Measurements from ENCODE around the gene CCNL1.
A peak's percentile ranks its signal among the peaks of the same experiment; 100 is the strongest.

The CCNL1 gene

DNA sequence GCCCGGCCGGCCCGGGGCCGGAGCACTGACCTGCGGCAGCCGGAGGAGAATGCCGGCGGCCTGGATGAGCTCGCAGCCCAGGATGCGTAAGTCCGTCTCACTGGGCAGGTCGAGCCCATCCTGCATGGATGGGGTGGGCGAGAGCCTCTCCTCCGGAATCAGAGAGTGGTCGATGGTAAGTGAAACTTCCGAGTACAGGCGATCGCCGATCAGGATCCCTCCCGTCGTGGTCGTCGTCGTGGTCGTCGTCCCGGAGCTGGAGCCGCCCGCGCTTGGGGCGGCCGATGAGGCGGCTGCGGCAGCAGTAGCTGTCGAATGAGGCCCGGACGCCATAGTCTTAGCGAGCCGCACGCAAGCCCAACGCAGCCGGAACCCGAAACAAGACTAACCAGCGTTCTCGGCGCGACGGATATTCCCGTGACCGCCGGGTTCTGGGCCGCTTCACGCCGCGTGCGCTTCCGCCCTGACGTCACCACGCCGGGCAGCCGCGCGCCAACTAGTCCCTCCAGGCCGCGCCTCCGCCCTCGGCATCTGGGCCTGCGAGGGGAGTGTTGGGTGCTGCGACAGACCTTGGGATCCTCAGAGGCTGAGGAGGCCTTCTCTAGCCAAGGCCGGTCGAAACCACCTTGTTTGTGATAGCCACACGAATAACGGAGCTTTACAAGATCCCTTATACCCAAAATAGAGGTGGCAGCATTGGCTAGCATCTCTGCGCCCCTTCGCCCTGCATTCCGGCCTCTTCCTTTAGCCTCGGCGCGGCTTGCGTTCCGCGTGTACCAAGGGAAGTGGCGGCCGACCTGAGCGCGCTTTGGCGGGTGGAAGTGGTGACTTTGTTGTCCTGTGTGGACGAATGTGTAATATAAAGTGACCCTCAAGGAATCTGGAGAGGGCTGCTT is at the start of gene CCNL1:
CCNL1 (minus strand) TSS at position 386 of the 896 bp plus-strand sequence; CDS start at position 333, 53 bp downstream.
- peak; percentile 94 for DNase-seq
- peak within 1 kb of the TSS; percentile 91 for H3K4me3 ChIP-seq (ENCODE audit: low read depth, low read length)
- TF ChIP-seq, protein P1, sequence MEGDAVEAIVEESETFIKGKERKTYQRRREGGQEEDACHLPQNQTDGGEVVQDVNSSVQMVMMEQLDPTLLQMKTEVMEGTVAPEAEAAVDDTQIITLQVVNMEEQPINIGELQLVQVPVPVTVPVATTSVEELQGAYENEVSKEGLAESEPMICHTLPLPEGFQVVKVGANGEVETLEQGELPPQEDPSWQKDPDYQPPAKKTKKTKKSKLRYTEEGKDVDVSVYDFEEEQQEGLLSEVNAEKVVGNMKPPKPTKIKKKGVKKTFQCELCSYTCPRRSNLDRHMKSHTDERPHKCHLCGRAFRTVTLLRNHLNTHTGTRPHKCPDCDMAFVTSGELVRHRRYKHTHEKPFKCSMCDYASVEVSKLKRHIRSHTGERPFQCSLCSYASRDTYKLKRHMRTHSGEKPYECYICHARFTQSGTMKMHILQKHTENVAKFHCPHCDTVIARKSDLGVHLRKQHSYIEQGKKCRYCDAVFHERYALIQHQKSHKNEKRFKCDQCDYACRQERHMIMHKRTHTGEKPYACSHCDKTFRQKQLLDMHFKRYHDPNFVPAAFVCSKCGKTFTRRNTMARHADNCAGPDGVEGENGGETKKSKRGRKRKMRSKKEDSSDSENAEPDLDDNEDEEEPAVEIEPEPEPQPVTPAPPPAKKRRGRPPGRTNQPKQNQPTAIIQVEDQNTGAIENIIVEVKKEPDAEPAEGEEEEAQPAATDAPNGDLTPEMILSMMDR (IDR thresholded peaks at IDR 0.05; ENCODE audit: low read depth, low read length, missing control alignments), result no peak
- no peaks in the 10 kb centered on the region for H3K27me3 ChIP-seq (replicated peaks)
- H3K36me3 ChIP-seq (replicated peaks), result peaks cover 36% of the 10 kb centered on the region
- in situ Hi-C loops (cut with HindIII; ENCODE audit: low pct_ligation_motif_present, low sequenced_read_pairs), result no loop called here
- peak within 1 kb of the TSS; percentile 99 for H3K27ac ChIP-seq

DNA sequence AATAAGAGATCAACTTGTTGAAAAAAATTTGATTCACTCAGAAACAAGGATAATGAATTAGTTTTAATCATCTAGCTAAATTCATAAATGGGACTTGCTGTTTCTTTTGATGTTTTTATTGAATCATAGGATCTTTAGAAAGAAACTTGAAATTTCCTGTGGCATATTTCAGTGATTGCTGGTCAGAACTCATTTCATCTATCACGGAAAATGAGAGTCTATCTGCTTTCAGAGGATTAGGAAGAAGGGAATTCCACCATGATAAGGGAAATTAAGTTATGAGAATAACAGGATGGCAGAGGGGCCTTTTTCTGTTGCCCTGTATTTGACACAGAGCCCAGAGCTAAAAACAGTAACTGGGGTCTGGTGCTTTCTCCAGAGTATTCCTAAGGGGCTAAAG is 44.9 kb upstream of the CCNL1 start:
- no peak overlapping the region for H3K27ac ChIP-seq
- H3K36me3 ChIP-seq (replicated peaks), result no peaks in the 10 kb centered on the region
- TF ChIP-seq, protein P1 (IDR thresholded peaks at IDR 0.05; ENCODE audit: low read depth, low read length, missing control alignments), result no peak
- no peaks in the 10 kb centered on the region for H3K27me3 ChIP-seq (replicated peaks)
- H3K4me3 ChIP-seq (ENCODE audit: low read depth, low read length), result no peak overlapping the region
- DNase-seq, result no peak
- in situ Hi-C loops (cut with HindIII; ENCODE audit: low pct_ligation_motif_present, low sequenced_read_pairs), result no loop called here

DNA sequence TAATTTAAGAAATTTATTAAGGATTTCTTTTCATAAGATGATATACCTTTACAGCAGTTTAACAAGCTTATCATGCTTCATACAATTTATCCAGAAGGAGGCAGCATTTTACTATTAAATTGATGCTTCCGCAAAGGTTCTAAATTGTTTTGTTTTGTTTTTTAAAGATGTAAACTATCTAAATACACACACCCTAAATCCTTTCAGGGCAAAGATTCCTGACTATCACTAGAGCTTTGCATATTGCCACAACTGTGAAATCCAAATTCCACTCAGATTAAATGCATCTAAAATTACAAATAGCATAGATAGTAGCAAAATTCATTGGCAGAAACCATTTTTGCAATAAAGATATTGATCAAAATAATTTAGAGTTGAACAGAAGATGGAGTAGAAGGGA is 44.5 kb upstream of the CCNL1 start:
- in situ Hi-C loops (cut with HindIII; ENCODE audit: low pct_ligation_motif_present, low sequenced_read_pairs), result no loop called here
- no peak for DNase-seq
- no peak overlapping the region for H3K27ac ChIP-seq
- H3K4me3 ChIP-seq (ENCODE audit: low read depth, low read length), result no peak overlapping the region
- H3K27me3 ChIP-seq (replicated peaks), result no peaks in the 10 kb centered on the region
- TF ChIP-seq, protein P1 (IDR thresholded peaks at IDR 0.05; ENCODE audit: low read depth, low read length, missing control alignments), result peak; percentile 28
- H3K36me3 ChIP-seq (replicated peaks), result no peaks in the 10 kb centered on the region

- TF ChIP-seq, protein P1 (IDR thresholded peaks at IDR 0.05; ENCODE audit: low read depth, low read length, missing control alignments), result peak; percentile 44
- Histone ChIP-seq H3K36me3 (replicated peaks) (no peaks in the 10 kb centered on the region), H3K27ac (no peak overlapping the region), H3K4me3 (ENCODE audit: low read depth, low read length) (no peak overlapping the region), H3K27me3 (replicated peaks) (no peaks in the 10 kb centered on the region)
- no peak for DNase-seq
- in situ Hi-C loops (cut with HindIII; ENCODE audit: low pct_ligation_motif_present, low sequenced_read_pairs), result no loop called here
These were observed 41.8 kb upstream of the CCNL1 start for GRCh38 chr3:157201648-157202278.

- DNase-seq, result no peak
- no peaks in the 10 kb centered on the region for H3K27me3 ChIP-seq (replicated peaks)
- no peak overlapping the region for H3K4me3 ChIP-seq (ENCODE audit: low read depth, low read length)
- H3K27ac ChIP-seq, result no peak overlapping the region
- no peaks in the 10 kb centered on the region for H3K36me3 ChIP-seq (replicated peaks)
- in situ Hi-C loops (cut with HindIII; ENCODE audit: low pct_ligation_motif_present, low sequenced_read_pairs), result no loop called here
- TF ChIP-seq, protein P1 (IDR thresholded peaks at IDR 0.05; ENCODE audit: low read depth, low read length, missing control alignments), result no peak
These were observed 39.9 kb upstream of the CCNL1 start for GRCh38 chr3:157199841-157200240.
